ENCODE data around the gene SRP14. TPM values are rescaled to one million over a fixed set of nuclear protein-coding genes. Genes with fewer than 3 reads are reported as not detected.

Gene SRP14
- total RNA-seq, 4 donors from 2014 or later = 177 to 369 (median 237) TPM

GRCh38 chr15:40061212-40061901 lies 22.4 kb upstream of the SRP14 start:
- DNase-seq = no peak
- WGBS, 2 donors = 80 to 88% methylated on average over 13 to 15 of the region's 15 CpGs

GRCh38 chr15:40060236-40060961 lies 21.4 kb upstream of the SRP14 start:
- 90 to 93% methylated on average over 10 of the region's 10 CpGs for WGBS, 2 donors
- Histone ChIP-seq H3K27me3 (peaks cover 0 to 66% (median 0%) of the 10 kb centered on the region in 4 donors), H3K4me1 (peaks cover 10 to 39% (median 13%) of the 10 kb centered on the region in 3 donors), H3K27ac (no peak overlapping the region), H3K4me3 (no peak overlapping the region), H3K36me3 (no peaks in the 10 kb centered on the region), H3K9me3 (no peaks in the 10 kb centered on the region)
- intact Hi-C loops (cut with DNase I) = no loop called here
- TF ChIP-seq POLR2A (IDR thresholded peaks at IDR 0.05) (no peak), CTCF (IDR thresholded peaks at IDR 0.05) (no peak)
- no peak for DNase-seq

More at GRCh38 chr15:40061212-40061901, 22.4 kb upstream of the SRP14 start:
- intact Hi-C loops (cut with DNase I) = no loop called here
- Histone ChIP-seq H3K27ac (no peak overlapping the region), H3K9me3 (no peaks in the 10 kb centered on the region), H3K4me1 (peaks cover 4 to 30% (median 6%) of the 10 kb centered on the region in 3 donors), H3K36me3 (no peaks in the 10 kb centered on the region), H3K4me3 (no peak overlapping the region), H3K27me3 (peaks cover 0 to 58% (median 0%) of the 10 kb centered on the region in 4 donors)
- TF ChIP-seq POLR2A (IDR thresholded peaks at IDR 0.05) = no peak
- TF ChIP-seq CTCF (IDR thresholded peaks at IDR 0.05) = no peak

GRCh38 chr15:40059821-40060220 lies 20.8 kb upstream of the SRP14 start:
- no peak overlapping the region for H3K27ac ChIP-seq
- 89 to 92% methylated on average over 9 to 10 of the region's 11 CpGs for WGBS, 2 donors
- intact Hi-C loops (cut with DNase I) = no loop called here
- no peak for TF ChIP-seq POLR2A (IDR thresholded peaks at IDR 0.05)
- TF ChIP-seq CTCF (IDR thresholded peaks at IDR 0.05) = no peak
- H3K4me1 ChIP-seq = peaks cover 16 to 39% (median 19%) of the 10 kb centered on the region in 3 donors
- H3K27me3 ChIP-seq = peaks cover 0 to 62% (median 0%) of the 10 kb centered on the region in 4 donors
- no peak overlapping the region for H3K4me3 ChIP-seq
- no peaks in the 10 kb centered on the region for H3K36me3 ChIP-seq
- no peak for DNase-seq
- no peaks in the 10 kb centered on the region for H3K9me3 ChIP-seq

- peaks cover 18 to 37% (median 19%) of the 10 kb centered on the region in 3 donors for H3K4me1 ChIP-seq
- H3K9me3 ChIP-seq = no peaks in the 10 kb centered on the region
- intact Hi-C loops (cut with DNase I) = no loop called here
- H3K27me3 ChIP-seq = peaks cover 0 to 63% (median 0%) of the 10 kb centered on the region in 4 donors
- H3K27ac ChIP-seq = no peak overlapping the region
- 69 to 71% methylated on average over 3 of the region's 3 CpGs for WGBS, 2 donors
- TF ChIP-seq CTCF (IDR thresholded peaks at IDR 0.05) (no peak), POLR2A (IDR thresholded peaks at IDR 0.05) (no peak)
- DNase-seq = no peak
- no peaks in the 10 kb centered on the region for H3K36me3 ChIP-seq
- H3K4me3 ChIP-seq = no peak overlapping the region
These were observed 19.6 kb upstream of the SRP14 start for GRCh38 chr15:40058476-40059140.
